HG02840 (cell line): ENCODE data around the gene RHOG.

Experiments
- ATAC-seq: cut with Tn5 transposase; IDR thresholded peaks from one replicate; pipeline ENCODE4 v1.9.1; 2021; ENCODE audit warnings: mild to moderate bottlenecking, moderate library complexity, moderate number of reproducible peaks; ENCODE audit not compliant: unreplicated experiment, low FRiP score

RHOG gene

DNA sequence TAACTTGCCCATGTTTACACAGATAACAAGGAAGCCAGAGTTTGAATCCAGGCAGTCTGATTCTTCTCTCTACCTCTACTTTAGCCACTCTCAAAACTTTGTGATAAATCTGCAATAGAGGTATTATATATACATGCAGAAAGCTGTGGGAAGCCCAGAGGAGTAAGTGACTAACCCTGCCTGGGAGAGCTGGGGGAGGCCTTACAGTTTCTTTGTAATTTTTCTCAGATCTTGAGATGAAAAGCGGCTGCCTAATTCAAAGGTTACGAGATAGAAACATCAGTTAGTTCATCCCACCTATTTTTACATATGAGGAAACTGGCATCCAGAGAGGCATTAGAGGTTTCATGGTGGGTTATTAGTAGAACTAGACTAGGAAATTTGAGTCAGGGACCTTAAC is 19.6 kb upstream of the RHOG start:
- no peak for ATAC-seq

DNA sequence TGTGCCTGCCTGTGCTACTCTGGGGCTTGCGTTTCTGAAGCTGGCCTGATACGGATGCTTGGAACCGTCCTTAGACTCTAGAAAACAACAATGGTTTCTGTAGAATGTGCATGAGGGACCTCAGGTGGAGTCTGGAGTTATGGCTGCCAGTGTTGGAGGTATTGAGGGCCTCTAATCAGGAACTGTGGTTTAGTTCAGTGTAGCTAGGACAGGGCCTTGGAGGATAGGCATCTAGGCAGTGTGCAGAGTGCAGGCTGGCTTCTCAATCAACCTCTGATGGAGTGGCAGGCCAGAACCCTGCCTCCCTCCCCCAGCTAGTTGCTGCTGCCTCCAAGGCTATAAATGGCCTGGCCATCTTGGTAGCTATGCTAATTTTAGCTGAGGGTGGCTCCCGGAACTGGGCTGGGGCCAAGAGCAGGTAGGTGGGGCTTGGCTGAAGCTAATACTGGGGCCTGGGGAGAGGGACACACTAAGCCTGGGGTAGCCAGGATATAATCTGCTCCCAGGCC is 18.7 kb upstream of the RHOG start:
- no peak for ATAC-seq

DNA sequence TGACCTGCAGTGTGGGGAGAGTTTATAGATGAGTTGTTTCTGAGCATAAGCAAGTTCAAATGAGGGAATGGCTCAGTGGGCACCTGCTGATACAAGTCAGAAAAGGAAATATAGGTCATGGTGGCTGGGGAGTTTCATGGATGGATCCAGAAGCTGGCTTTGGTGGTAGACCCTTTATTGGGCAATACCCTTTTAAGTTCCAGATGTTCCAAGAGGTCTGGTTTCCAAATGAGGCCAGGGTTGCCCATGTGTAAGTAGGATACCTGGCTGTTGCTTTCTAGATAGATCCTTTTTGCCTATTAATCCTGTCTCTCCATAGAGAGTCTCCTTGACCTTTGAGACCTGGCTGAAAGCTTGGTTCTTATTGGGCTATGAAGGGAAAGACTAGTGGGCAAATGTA is 16.9 kb upstream of the RHOG start:
- ATAC-seq = no peak

DNA sequence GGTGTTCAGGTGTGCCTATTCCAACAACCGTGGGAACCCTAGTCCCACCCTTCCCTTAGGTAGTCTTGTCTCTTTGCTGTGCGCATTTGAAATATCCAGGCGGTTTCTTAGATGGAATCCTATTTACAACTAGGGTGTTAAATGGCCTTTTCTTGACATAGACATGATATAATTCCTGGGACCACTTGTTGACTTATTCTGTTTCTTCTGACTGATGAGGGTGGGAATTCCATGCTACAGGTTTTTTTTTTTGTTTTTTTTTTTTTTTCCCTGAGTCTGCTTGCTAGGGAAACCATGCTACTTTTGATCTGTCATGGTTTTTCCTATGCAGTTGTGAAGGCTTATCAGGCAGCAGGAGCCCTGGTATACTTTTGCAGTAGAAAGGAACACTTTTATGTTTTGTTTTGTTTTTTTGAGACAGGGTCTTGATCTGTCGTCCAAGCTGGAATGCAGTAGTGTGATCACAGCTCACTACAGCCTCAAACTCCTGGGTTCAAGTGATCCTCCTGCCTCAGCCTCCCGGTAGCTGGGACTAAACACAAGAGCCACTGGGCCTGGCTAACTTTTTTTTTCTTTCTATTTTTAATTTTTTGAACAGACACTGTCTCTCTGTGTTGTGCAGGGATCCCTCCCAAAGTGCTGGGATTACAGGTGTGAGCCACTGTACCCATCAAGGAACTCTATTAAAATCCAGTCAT is 16.2 kb upstream of the RHOG start:
- no peak for ATAC-seq

DNA sequence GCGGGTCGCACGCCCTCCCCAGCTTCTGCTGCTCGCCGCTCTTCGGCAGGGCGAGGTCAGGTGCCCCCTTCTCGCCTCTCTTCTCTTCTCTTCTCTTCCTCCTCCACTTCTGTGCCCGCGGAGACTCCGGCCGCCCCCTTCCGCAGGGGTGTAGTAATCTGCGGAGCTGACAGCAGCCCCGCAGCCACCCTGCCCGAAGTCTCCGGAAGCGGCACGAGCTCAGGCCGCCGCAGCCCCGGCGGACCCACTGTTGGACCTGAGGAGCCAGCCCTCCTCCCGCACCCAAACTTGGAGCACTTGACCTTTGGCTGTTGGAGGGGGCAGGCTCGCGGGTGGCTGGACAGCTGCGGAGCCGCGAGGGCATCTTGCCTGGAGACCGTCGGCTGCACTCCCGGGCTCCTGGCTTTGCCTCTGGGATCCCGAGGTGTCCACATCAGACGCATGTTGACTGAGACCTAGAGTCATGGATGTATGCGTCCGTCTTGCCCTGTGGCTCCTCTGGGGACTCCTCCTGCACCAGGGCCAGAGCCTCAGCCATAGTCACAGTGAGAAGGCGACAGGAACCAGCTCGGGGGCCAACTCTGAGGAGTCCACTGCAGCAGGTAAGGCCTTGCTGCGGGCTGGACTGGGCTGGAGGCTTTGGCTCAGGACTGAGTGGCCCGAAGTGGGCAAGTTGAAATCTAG is 15.2 kb upstream of the RHOG start:
- ATAC-seq = peak; percentile 19

DNA sequence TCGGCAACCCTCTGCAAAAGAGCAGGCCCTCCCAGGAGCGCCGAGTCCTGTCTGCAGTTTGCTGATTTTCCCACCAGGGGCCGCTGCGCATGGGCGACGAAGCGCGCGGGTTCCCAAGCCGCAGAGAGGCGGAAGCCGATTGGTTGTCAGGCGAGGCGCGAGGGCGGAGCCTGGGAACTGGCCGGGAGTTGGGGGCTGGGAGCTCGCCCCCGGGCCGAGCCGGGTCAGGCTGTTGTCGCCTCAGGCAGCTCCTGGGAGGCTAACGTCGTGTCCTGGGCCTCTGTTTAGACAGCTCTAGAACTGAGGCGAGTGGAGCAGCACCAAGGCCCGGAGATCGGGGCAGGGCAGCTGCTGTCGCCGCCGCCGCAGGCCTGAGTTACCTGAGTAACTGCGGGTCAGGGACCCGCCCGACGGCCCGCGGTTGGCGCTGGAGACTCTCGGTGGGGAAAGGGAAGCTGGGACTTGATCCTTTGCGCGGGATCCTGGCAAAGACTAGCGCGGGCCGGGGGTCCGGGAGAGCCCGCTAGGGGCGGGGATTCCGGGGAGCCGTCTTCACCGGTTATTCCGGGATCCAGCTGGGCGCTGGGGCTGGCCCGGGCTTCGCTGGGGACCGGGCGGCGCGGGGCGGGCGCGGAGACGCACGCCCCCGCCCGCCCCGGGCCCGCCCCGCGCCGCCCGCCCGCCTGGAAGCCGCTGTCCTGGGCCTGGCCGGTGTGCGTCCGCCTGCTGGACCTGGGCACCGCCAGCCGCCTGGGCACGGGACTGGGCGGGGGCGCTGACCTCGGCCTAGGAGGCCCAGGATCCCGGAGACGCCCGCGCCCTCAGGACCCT is 14.4 kb upstream of the RHOG start, which contains the start of gene STIM1:
Gene STIM1, plus strand, starts transcription at position 688 of the 831 bp plus-strand sequence. CDS start 607 bp downstream, outside the sequence.
- ATAC-seq = peak; percentile 71

DNA sequence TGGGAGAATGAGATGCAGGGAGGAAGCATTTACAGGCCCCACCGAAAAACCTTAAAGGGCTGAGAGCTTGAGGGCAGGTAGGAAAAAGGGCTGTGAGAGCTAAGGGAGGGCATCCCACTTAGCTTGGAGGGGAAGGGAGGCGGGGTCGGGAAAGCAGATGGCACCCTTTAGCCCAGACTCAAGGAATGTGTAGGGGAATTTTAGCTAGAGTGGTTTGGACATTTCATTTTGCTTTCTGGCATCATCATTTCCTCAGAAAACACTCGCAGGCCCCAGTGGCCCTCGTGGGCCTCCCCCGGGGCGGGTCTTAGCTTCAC is 13.9 kb upstream of the RHOG start:
- ATAC-seq = no peak

DNA sequence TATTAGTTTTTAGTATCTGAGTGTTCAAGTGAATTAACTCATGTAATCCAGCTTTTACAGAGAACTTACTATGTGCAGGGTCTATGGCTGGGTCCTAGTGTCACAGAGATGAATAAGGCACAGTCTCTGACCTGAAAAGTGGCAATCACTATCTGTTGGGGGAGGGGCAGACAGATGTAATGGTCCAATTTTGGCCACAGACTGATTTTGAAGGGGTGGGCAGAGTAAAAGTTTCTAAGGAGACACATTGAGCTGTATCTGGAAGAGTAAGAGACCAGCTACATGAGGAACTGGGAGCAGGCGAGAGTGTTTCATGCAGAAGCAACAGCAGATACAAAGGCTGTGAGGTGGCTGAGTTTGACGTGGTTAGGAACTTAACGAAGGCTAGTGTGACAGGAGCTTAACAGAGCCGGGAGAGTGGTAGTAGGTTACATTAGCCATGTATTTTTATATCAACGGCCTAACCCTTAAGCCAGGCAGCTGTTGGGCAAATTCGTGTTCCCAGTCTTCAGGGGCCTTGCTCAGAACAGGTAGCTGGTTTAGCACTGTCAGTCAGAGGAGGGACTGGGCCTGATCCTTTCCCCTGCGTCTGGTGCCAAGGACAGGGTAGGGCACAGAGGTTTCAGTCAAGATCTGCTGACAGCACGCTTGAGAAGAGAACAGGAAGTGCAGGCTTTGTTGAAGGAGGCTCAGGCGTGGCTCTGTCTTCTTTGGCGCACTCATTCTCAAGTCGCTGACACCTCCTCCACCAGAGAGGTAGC is 13.3 kb upstream of the RHOG start:
- peak; percentile 16 for ATAC-seq

DNA sequence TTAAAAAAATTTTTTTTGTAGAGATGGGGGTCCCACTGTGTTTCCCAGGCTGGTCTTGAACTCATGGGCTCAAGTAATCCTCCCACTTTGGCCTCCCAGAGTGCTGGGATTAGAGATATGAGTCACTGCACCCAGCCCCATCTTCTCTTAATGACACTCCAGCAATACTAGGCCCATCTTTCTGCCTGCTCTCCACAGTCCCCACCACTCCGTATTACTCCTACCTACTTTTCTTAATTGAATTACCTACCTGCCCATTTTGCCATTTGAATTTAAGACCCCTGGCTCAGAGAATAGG is 12.7 kb upstream of the RHOG start:
- ATAC-seq = no peak

DNA sequence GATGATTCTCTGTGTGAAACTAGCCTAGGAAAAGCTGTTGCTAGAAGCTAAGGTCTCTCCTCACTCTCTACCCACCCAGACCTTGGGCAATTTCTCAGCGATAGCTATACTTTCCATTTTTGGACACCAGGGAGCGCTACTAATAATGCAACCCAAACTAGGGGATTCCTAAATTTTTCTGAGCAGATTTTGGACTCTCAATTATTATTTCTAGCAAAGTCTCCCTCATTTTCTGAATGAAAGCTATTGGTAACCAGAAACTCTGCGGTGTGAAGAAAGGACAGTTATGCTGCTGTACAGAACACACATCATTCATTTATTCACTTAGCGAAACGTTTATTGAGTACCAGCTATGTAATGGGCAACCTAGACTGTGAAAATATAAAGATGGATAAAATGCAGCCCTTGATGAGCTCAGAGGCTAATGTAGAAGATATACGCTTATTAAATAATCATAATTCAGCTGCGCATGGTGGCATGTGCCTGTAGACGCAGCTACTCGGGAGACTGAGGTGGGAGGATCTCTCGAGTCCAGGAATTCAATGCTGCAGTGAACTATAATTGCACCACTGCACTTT is 8.6 kb upstream of the RHOG start:
- no peak for ATAC-seq

DNA sequence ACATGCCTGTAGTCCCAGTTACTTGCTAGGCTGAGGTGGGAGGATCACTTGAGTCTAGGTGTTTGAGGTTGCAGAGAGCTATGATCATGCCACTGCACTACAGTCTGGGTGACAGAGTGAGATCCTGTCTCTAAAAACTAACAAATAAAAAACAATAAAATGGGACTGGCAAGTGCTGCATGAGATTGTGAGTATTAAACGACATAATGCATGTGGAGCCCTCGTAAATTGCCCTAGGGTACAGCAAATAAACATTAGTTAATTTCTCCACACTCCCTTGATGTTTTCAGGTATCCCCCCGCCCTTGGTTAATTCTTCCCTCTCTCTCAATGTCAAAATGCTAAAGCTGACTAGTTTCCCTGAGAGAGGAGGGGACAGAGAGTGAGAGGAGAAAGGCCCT is 4.9 kb upstream of the RHOG start:
- ATAC-seq = no peak

DNA sequence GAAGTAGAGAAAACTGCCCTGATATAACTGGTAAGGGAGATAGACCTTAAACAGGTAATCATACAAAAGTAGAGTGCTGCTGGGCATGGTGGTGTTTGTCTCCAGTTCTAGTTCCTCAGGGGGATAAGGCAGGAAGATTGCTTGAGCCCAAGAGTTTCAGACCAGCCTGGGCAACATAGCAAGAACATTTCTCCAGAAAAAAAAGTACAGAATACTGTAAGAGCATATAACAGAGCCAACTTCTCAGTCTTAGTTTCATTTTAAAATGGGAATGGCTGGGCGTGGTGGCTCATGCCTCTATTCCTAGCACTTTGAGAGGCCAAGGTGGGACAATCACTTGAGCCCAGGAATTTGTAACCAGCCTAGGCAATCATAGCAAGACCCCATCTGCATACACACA is 4.5 kb upstream of the RHOG start:
- no peak for ATAC-seq

DNA sequence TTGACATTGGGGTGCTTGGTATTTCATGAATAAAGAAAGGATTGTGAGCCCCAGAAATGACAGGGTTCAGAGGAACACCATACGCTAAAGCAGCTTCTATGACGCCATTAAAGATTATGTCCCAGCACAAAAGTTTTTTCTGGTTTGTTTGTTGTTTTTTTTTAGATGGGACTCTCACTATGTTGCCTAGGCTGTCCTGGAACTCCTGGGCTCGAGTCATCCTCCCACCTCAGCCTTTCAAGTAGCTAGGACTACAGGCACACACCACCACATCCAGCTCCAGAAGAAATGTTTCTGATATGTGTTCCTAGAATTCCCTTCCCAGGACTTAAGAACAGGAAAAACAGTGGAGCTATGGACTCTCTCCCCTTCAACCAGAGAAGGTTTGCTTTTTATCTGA is 2.6 kb upstream of the RHOG start:
- ATAC-seq = no peak

DNA sequence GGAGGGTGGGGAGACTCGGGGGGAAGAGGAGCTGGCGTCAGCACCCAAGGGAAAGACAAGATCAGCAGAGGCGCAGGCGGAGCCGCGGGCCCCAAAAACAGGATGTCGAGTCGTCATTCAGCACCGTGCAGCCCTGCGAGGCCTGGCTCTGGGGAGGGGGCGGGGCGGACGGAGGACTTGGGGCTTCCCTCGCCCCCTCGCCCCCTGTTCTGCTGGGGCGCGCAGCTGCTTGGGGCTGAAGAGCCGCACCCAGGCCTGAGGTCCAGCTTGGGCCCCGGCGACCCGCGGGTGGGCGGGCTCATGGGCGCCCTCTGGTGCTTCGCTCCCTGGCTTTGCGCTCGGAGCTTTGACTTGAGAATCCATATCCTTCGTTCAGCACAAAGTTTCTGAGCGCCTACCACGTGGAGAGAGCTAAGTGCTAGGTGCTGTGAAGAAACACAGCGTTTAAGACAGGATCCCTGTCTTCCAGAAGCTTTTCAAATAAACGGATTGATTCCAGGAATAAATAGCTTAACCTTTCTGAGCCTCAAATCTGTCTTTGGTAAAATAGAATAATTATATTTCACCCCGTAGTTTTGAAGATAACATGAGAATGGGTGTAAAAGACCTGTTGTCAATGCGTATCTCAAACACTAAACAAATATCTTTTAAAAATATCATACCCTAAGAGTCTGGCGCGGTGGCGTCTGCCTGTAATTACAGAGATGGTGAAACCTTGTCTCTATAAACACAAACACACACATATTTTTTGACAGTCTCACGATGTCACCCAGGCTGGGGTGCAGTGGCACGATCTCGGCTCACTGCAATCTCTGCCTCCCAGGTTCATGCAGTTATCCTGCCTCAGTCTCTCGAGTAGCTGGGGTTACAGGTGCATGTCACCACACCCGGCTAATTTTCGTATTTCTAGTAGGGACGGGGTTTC is 929 bp upstream of the RHOG start:
- peak; percentile 48 for ATAC-seq

DNA sequence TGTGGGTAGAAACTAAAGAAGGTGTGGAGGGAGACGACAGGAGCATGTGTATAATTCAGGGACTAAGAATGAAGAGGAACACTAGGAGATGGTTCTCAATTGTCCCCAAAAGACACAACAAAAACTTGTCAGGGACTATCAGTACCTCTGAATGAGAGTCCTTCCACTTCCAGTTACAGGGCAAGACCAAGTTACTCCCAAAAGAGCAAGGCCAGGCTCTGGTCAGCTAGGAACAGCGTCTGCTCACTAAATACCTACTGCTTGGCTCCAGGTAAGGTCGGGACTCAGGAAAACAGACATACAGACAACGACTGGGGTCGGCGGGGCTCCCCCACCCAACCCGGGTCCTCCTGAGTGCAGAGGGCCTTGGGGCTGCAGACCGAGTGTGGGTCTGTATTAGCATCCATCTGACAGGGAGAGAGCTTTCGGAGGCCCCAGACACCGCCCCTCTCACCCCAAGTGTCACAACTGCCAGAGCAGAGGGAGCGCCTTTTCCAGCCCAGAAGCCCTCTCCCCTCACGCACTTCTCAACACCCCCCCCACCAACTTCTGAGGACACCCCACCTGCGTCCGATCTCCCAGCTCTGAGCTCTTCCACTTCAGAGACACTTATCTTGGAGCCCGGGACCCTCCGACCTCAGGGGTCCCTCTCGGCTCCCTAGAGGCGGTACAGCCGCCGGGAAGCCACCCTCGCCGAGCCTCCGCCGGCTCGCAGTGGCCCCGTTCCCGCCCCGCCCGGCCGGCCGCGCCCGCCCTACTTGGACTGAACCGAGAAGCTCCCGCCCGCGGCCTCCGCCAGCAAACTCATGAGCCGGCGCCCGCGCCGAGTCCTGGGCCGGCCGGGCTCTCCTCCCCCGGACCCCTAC is 522 bp downstream of the RHOG start:
- ATAC-seq = peak; percentile 1

DNA sequence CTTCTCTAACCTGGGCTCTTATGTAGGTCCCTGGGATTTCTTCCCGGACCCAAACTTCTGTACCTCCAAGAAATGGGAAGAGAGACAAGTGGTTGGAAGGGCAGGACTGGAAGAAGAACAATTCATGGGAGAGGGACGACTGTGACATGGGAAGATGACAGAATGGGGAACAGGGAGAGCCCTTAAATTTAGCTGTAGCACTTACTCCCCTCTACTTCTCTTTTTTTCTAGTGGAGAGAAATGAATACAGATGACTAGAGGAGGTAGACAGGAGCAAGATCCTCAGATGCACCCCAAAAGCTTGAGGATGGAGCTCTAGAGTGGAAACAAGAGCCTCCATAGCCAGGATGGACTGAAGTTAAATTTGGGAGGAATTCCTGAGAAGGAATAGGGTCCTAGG is 2.3 kb downstream of the RHOG start:
- no peak for ATAC-seq

DNA sequence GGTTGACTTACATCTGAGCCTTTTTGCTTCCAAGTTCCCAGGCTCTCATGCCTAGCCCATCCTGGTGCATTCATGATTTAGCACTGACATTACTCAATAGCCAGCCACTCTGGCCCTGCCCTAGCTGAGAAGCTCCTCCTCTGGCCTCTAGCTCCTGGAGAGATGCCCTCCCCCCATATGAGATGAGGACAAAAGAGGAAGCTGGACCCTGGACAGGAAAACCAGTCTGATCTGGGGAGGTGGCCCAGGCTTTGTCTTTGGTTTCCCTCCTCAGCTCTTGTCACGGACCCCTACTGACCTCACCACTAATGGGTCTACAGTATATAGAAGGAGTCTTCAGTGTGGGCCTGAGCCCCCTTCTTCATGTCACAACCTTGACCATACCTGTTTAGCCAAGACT is 3.0 kb downstream of the RHOG start:
- ATAC-seq = no peak

DNA sequence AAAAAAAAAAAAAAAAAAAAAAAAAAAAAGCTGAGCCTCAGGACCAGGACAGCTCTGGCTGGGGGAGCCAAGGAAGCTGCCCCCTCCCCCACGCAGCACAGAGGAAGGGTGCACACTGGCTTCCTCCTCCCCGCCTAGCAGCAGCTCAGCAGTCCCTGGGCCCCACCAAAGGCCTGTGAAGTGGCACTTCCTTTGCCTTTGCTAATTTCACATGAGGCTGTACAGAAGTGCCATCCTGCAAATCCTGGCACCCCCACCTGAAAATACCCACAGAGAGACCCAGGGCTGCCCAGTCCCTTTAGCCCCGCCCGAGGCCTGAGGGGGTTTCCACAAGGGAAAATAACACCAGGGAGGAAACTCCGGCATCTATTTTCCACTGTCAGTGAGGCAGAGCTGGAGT is 3.9 kb downstream of the RHOG start:
- ATAC-seq = no peak

DNA sequence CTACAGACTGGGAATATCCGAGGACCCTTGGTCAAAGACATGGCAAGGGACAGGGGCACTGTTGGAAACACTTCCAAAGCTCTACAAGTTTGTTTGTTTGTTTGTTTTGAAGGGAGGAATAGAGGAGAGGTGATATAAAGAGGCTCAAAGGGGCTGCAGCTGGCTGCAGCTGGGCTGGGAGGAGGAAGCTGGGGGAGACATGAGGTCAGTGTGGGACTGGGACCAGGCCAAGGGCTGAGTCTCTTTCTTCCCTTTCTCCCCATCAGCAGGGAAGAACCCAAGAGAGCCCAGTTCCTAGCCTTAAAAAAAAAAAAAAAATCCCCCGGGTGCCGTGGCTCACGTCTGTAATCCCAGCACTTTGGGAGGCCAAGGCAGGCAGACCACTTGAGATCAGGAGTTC is 5.0 kb downstream of the RHOG start:
- ATAC-seq = no peak
